LNCaP clone FGC (cell line): ENCODE measurements around the gene MGAT3.
A peak's percentile ranks its signal among the peaks of the same experiment; 100 is the strongest.

Experiments used
- DNase-seq: peaks from one replicate; pipeline ENCODE4 v3.0.0-alpha.2; 2011; ENCODE audit warnings: low read depth
- H3K4me3 ChIP-seq: 2 replicates; pipeline ENCODE4 v1.5.1; 2011; ENCODE audit warnings: mild to moderate bottlenecking, low read depth, low read length, control low read depth
- TF ChIP-seq, protein P1 (sequence below): IDR thresholded peaks from 2 replicates; pipeline ENCODE4 v1.5.1; 2012; ENCODE audit warnings: mild to moderate bottlenecking; ENCODE audit not compliant: control insufficient read depth, insufficient read depth; ENCODE audit errors: extremely low read depth

Gene MGAT3

GRCh38 chr22:39496131-39496838, 39.5 kb downstream of the MGAT3 start:
- no peak overlapping the region for H3K4me3 ChIP-seq
- TF ChIP-seq, protein P1, sequence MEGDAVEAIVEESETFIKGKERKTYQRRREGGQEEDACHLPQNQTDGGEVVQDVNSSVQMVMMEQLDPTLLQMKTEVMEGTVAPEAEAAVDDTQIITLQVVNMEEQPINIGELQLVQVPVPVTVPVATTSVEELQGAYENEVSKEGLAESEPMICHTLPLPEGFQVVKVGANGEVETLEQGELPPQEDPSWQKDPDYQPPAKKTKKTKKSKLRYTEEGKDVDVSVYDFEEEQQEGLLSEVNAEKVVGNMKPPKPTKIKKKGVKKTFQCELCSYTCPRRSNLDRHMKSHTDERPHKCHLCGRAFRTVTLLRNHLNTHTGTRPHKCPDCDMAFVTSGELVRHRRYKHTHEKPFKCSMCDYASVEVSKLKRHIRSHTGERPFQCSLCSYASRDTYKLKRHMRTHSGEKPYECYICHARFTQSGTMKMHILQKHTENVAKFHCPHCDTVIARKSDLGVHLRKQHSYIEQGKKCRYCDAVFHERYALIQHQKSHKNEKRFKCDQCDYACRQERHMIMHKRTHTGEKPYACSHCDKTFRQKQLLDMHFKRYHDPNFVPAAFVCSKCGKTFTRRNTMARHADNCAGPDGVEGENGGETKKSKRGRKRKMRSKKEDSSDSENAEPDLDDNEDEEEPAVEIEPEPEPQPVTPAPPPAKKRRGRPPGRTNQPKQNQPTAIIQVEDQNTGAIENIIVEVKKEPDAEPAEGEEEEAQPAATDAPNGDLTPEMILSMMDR: 0 out of 2 replicates have a peak, but pooled peaks have one; percentile 4
- no peak for DNase-seq

DNA sequence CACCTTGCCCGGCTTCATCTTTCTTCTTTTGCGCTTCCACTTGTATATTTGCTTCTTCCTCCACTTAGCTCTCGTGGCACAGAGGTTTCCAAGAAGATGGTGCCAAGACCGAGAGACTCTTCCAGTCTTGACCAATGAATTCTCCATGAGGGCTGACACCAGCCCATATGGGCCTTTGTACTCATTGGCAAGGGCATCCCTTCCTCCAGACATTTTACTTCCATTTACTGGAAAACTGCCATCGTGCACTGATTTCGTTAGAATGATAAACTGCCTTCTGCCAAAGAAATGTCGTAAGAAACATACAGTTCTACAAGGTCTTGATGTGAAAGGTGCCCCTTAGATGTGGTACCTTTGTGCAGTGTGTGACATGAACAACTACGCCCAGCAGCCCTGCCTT, 40.6 kb downstream of the MGAT3 start:
- no peak overlapping the region for H3K4me3 ChIP-seq
- TF ChIP-seq, protein P1: no peak
- DNase-seq: no peak

DNA sequence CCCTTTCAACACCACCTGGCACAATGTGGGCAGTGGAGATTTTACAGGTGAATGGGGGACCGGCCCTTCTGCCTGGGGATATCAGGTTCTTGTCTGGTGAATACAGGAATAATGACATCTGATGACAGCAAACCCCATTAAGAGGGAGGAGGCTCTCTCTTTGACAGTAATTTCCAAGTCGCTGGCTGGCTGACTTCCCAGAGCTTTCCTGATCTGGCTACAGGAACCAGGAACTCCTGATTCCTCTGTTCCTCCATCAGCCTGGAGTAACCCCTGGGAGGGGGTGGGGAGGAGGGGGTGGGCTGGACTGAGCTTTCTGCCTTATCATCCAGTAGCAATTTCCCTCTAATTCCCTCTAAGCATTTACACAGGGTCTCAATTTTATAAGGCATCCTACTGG, 41.6 kb downstream of the MGAT3 start:
- no peak overlapping the region for H3K4me3 ChIP-seq
- TF ChIP-seq, protein P1: no peak
- DNase-seq: peak; percentile 51

GRCh38 chr22:39498802-39499201, 42.0 kb downstream of the MGAT3 start:
- DNase-seq: no peak
- TF ChIP-seq, protein P1: no peak
- H3K4me3 ChIP-seq: no peak overlapping the region

DNA sequence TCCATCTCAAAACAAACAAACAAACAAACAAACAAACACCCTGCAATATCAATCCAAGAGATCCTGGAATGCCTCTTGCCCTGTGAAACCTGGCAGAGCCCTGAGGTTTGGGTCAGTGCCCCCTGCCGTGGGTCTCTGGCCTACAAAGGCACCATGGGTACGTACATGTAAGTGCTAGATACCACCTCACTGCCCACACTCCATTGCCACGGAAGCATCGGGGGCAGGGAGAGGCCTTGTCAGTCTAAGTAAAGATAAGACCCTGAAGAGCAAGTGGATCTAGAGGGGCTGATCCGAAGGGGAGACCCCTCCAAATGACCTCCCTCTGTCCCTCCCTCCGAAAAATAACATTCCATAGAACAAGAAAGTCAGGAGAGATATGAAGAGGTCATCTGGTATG, 43.3 kb downstream of the MGAT3 start:
- no peak overlapping the region for H3K4me3 ChIP-seq
- no peak for DNase-seq
- TF ChIP-seq, protein P1: no peak

GRCh38 chr22:39501644-39502108, 44.9 kb downstream of the MGAT3 start:
- TF ChIP-seq, protein P1: no peak
- no peak for DNase-seq
- H3K4me3 ChIP-seq: peak overlapping the region; percentile 96

DNA sequence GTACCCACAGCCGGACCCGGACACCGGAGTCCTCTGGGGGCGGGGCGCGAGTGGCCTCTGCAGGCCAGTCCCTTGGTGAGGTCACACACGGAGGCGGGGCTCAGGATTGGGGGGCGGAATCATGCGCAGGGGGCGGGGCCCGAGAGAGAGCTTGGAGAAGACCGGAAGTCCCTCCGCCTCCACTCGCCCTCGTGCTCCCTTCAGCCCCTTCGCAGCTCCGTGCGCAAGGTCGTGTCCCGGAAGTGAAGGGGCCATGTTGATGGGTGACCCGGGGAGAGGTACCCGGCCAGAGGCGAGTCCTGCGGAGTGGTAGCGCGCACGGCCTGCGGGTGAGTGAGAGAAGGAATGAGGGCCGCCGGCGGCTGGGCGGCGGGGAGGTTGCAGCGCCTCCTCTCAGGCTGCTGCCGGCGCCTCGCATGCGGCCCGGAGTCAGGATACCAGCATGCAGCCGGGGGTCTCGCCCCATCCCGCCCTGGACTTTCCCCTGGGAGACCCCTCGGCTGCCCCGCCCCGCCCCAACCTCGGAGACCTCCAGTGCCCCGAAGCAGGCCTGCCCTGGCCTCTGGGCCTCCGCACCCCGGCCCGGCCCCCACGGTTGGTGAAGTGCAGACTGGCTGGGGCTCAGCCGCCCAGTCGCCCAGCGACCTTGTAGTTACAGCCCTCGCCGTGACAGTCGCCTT, 45.4 kb downstream of the MGAT3 start, which contains the start of gene MIEF1:
TSS of gene MIEF1 (plus strand) at position 182 of the 680 bp plus-strand sequence. CDS start 9,005 bp downstream, outside the sequence.
- peak within 1 kb of the TSS; percentile 96 for H3K4me3 ChIP-seq
- TF ChIP-seq, protein P1: no peak
- DNase-seq: peak; percentile 93
